Tibial artery (tissue), 4 donors: Measurements from ENCODE around the gene FNDC3A.
A peak's percentile ranks its signal among the peaks of the same experiment; 100 is the strongest.

Experiments
- DNase-seq, 2 donors: peaks; one replicate each; pipeline ENCODE4 v3.0.0-alpha.2; 2019
- H3K27ac ChIP-seq, 2 donors: fragments of 200-600 bp; sonication (generic) in 1 of 2; 1 replicate in 1 of 2; 2 replicates in 1 of 2; pipeline ENCODE4 v1.5.1; 2018 to 2019; ENCODE audit warnings: mild to moderate bottlenecking in 1 of 2
- H3K27me3 ChIP-seq, 2 donors: fragments of 200-600 bp; sonication (generic) in 1 of 2; one replicate each; pipeline versions ENCODE4 v1.5.1 to v1.6.0; 2016 to 2019
- H3K36me3 ChIP-seq, 3 donors: fragments of 200-600 bp; sonication (generic) in 2 of 3; one replicate each; pipeline ENCODE4 v1.5.1; 2016 to 2019; ENCODE audit warnings: mild to moderate bottlenecking in 2 of 3
- H3K4me1 ChIP-seq, 4 donors: fragments of 200-600 bp; sonication (generic) in 2 of 4; 1 replicate in 3 of 4; 2 replicates in 1 of 4; pipeline ENCODE4 v1.5.1; 2016 to 2019
- H3K4me3 ChIP-seq, 2 donors: fragments of 200-600 bp; sonication (generic) in 1 of 2; 1 replicate in 1 of 2; 2 replicates in 1 of 2; pipeline ENCODE4 v1.5.1; 2018 to 2019; ENCODE audit warnings: mild to moderate bottlenecking in 2 of 2
- H3K9me3 ChIP-seq, 3 donors: fragments of 200-600 bp; sonication (generic) in 1 of 3; one replicate each; pipeline ENCODE4 v1.5.1; 2016 to 2019
- intact Hi-C: fragments of 100-400 bp; cut with DNase I; formaldehyde crosslinking; loops from one replicate; pipeline ENCODE4 v1.15.0; 2023; ENCODE audit warnings: low total_unique reads
- TF ChIP-seq, protein P1 (sequence below), 2 experiments: fragments of 200-600 bp in 1 of 2; fragments of 450-650 bp in 1 of 2; IDR thresholded peaks; one replicate each; pipeline ENCODE4 v1.5.1; 2017 to 2019; ENCODE audit warnings: antibody characterized with exemption in 2 of 2, mild to moderate bottlenecking in 1 of 2, moderate library complexity in 1 of 2

FNDC3A gene

DNA sequence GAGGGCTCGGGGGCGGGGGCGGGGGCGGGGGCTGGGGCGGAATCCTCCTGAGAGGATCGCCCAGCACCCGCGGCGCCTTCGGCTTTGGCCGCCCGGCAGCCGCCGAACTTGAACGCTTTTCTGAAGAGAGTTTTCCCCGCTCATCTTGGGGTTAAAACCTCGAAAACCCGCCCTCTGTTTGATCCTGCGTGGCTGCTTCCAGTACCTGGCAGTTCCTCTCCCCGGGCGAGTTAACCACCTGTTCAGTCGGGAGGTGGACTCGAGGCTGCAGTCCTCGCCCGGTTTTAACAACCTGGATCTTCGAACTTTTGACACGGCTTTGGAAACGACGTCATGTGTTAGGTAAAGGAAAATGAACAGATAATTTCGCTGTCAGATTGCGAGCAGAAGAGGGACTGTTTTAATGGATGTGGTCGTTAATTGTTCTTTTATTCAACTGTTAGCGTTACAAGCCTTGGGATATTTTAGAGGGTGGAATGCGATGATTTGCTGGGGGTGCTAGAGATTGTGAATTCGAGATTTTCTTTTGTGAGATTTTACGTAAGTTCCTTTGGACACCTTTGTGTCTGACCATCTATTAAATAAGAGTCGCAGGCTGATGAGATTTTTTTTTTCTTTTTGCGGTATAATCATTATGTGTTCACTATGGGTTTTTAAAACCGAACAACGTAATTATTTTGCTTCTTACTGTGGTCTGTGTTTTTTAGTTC is 1.0 kb downstream of the FNDC3A start:
- H3K27ac ChIP-seq: peak overlapping the region; percentile 96
- H3K4me1 ChIP-seq: peaks cover 0 to 49% (median 22%) of the 10 kb centered on the region in 4 donors
- H3K36me3 ChIP-seq: no peaks in the 10 kb centered on the region
- intact Hi-C loops: loop anchor here (5.0 to 10.0 kb wide), 4 partner anchors 118 to 516 kb away; partner anchors contain the start of gene CDADC1
- H3K4me3 ChIP-seq: peak overlapping the region; percentile 84 to 90
- DNase-seq: no peak
- H3K9me3 ChIP-seq: no peaks in the 10 kb centered on the region
- no peaks in the 10 kb centered on the region for H3K27me3 ChIP-seq
- TF ChIP-seq, protein P1, sequence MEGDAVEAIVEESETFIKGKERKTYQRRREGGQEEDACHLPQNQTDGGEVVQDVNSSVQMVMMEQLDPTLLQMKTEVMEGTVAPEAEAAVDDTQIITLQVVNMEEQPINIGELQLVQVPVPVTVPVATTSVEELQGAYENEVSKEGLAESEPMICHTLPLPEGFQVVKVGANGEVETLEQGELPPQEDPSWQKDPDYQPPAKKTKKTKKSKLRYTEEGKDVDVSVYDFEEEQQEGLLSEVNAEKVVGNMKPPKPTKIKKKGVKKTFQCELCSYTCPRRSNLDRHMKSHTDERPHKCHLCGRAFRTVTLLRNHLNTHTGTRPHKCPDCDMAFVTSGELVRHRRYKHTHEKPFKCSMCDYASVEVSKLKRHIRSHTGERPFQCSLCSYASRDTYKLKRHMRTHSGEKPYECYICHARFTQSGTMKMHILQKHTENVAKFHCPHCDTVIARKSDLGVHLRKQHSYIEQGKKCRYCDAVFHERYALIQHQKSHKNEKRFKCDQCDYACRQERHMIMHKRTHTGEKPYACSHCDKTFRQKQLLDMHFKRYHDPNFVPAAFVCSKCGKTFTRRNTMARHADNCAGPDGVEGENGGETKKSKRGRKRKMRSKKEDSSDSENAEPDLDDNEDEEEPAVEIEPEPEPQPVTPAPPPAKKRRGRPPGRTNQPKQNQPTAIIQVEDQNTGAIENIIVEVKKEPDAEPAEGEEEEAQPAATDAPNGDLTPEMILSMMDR (IDR thresholded peaks at IDR 0.05): no peak

DNA sequence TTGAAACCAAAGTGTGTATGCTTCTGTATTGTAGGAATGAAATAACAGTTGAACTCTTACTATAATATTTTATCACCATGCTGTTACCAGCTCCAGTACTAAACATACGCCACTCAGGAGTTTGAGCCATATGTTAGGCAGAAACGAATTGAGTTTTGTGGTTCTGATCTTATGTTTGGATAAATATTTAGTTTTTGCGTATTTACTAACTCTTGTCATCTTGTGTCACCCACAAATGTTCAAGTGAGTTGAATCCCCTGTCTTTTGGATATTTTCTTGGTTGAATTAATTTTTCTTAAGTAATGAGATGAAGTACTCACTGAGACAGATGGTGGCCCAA is 1.5 kb downstream of the FNDC3A start:
- no peaks in the 10 kb centered on the region for H3K36me3 ChIP-seq
- peak overlapping the region; percentile 96 for H3K27ac ChIP-seq
- TF ChIP-seq, protein P1 (IDR thresholded peaks at IDR 0.05): no peak
- H3K4me1 ChIP-seq: peaks cover 0 to 49% (median 22%) of the 10 kb centered on the region in 4 donors
- DNase-seq: no peak
- H3K9me3 ChIP-seq: no peaks in the 10 kb centered on the region
- peak overlapping the region; percentile 84 to 90 for H3K4me3 ChIP-seq
- intact Hi-C loops: loop anchor here (5.0 to 10.0 kb wide), 4 partner anchors 118 to 515 kb away; partner anchors contain the start of gene CDADC1
- no peaks in the 10 kb centered on the region for H3K27me3 ChIP-seq

DNA sequence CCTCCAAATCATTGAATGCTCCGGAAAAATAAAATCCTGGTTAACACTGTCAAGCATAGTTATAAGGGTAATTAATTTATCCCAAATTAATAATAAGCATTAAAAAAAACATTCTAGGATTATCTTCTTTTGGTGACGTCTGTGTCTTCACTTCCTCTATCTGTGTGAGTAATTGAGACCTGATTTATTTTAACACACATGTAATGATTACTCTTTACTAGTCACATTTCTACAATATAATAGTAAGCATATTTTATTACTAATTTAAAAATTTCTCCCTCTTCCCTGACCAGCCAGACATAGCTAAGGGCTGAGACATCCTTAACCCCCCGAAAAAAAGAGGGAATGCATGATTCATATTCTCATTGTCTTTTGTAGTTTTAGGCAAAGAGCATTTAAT is 2.3 kb downstream of the FNDC3A start:
- H3K4me3 ChIP-seq: peak overlapping the region; percentile 84 to 90
- intact Hi-C loops: loop anchor here (5.0 to 10.0 kb wide), 4 partner anchors 117 to 514 kb away; partner anchors contain the start of gene CDADC1
- H3K36me3 ChIP-seq: no peaks in the 10 kb centered on the region
- H3K27me3 ChIP-seq: no peaks in the 10 kb centered on the region
- H3K4me1 ChIP-seq: peaks cover 0 to 49% (median 22%) of the 10 kb centered on the region in 4 donors
- DNase-seq: no peak
- H3K9me3 ChIP-seq: no peaks in the 10 kb centered on the region
- no peak overlapping the region for H3K27ac ChIP-seq
- TF ChIP-seq, protein P1 (IDR thresholded peaks at IDR 0.05): no peak

DNA sequence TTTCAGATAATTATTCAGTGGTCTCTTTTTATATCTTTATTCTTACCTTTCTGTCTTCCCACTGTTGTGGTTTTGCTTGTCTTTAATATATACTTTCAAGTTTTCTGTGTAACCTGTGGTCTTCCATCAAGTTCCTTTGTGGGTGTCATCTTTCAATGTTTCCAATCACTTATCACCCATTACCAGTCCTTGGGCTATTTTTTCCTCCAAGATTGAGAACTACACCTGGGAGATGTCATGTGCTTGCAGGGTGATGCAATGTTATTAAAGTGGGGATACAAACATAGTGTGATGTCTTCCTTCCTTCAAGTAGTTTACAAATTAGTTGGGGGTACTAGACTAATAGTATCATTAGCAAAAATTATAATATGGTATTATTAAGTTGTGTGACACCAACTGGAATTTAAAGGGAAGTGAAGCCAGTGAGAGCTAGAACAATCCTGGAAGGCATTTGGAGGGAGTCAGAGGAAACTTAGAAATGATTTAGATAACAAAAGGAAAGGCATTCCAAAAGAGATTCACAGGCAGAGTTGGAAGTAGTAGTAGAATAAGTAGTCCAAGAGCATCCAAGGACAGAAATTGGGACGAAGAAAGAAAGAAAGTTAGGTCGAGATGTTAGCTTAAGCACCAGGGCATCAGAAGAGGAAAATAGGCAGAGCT is 3.4 kb downstream of the FNDC3A start:
- Histone ChIP-seq H3K27ac (no peak overlapping the region), H3K27me3 (no peaks in the 10 kb centered on the region), H3K4me1 (peaks cover 0 to 49% (median 22%) of the 10 kb centered on the region in 4 donors), H3K36me3 (no peaks in the 10 kb centered on the region), H3K9me3 (no peaks in the 10 kb centered on the region), H3K4me3 (no peak overlapping the region)
- DNase-seq: no peak
- intact Hi-C loops: loop anchor here (5.0 to 10.0 kb wide), 4 partner anchors 116 to 513 kb away; partner anchors contain the start of gene CDADC1
- TF ChIP-seq, protein P1 (IDR thresholded peaks at IDR 0.05): no peak

DNA sequence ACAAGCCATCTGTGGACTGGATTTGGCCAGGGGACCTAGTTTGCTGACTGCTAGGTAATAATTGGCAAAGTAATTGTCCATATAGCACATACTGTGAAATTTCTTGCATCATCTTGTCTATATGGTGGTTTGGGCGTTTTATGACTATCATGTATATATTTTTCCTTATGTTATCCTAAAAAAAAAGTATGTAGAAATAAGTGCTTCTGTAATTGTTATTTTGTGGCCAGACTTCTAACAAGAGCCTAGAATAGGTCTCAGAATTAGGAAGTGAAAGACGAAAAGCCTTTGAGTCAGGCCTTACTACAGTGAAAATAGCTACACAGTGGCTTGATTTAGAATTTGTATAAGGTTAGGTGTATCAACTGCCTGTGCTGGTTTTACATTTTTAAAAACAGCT is 4.2 kb downstream of the FNDC3A start:
- H3K27me3 ChIP-seq: no peaks in the 10 kb centered on the region
- no peaks in the 10 kb centered on the region for H3K36me3 ChIP-seq
- H3K4me3 ChIP-seq: no peak overlapping the region
- H3K4me1 ChIP-seq: peaks cover 0 to 41% (median 20%) of the 10 kb centered on the region in 4 donors
- intact Hi-C loops: loop anchor here (5.0 to 10.0 kb wide), 4 partner anchors 115 to 512 kb away; partner anchors contain the start of gene CDADC1
- TF ChIP-seq, protein P1 (IDR thresholded peaks at IDR 0.05): no peak
- DNase-seq: no peak
- no peaks in the 10 kb centered on the region for H3K9me3 ChIP-seq
- no peak overlapping the region for H3K27ac ChIP-seq
